Endometrium (tissue), 2 donors: ENCODE results near the gene NPC2.

Experiments used
- FAIRE-seq: peaks from 2 replicates; lab custom pipeline; 2012; peaks lifted over from hg19 to GRCh38; lab: Jason Lieb, UNC
- donor health status: control.
- donor health status: control.

Gene NPC2

DNA sequence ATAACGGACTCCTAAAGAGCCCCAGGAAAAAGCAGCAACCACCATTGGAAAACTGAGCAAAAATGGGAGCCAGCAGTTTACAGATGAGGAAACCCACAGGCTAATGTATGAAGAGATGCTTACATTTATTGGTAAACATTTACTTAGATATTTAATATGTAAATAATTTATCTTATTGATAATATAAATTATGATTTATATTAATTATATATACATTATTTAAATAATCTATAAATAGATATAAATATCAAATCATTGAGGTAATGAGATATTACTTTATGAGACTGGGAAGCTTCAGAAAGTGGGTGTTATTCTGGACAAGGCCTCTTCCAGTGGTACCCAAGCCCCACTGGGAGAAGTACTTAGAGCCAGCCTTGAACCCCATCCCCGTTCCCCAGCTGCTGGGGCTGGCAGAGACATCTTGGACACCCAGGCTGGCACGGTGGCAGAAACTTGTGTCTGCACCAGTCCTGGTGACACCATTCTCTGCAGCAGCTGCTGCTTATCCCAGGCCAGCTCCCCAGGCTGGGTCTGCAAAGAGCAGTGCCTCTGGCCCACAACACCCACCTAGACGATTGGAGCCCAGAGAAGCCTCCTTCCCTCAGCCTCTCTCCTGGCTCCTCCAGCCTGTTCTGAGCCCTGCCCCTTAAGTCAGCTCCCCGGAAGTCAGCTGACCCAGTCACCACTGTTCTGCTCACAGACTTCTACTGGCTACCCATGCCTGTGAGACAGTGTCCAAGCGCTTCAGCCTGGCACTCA is 26.4 kb upstream of the NPC2 start:
- FAIRE-seq: no peak

DNA sequence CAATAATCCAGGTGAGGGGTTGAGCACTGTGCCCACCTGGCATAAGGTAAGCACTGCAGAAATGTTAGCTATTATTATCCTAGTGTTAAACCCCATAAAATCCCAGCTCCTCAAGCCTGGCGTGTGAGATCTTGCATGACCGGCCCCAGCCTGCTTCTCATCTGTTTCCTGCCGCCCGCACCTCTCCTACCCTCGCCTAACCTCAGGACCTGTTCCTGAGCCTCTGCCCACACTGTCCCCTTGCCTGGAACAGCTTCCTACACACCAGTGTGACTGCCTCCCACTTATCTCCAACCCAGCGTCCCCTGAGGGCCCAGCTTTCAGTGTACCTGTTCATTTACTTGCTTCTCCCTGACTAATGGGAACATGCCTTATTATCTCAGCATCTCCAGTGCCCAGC is 25.1 kb upstream of the NPC2 start:
- FAIRE-seq: no peak

DNA sequence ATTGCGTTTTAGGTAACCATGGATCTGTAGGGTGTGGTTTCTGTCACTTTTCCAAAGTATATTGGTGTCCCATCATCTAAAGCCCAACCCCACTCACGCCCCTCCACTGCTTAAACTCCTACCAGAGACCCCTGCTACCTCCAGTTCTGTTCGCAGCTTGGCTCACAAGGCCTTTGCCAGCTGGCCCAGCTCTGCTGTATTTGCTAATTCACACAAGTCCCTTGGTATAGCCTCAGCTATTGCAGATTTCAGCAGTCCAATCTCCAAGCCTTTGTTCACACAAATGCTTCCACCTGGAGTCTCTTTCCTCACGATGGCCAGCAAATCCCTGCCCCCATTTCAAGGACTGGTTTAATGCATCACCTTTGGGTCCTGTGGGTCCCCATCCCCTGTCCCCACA is 24.6 kb upstream of the NPC2 start:
- FAIRE-seq: no peak

DNA sequence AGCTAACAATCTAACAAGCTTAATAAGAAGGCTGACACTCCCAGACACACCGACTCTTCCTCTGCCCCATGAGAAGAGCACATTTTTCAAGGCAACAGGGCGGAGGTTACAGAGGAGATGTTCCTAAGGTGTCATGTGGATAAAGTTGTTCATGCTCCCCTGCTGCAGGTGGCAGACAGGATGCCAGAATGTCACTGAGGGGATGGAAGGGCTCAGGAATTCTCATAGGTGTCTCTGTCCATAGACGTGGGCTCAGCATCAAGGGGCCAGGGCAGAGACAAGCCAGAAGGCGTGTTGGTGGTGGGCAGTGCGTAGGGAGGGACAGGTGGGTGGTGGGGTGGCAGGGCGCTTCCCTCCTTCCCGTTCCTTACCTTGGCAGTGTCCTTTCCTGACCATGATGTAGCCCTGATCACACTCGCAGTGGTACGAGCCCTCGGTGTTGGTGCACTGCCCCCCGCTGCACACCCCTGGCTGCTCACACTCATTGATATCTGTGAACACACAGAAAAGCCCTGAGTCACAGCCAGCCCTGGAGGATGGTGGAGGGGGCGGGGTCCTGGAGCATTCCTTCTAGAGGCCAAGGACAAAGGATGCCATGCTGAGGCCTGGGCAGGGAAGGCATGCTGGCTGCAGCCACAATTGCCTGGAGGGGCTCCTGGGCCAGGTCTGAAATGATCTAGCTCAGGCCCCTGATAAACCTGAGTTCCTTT is 23.5 kb upstream of the NPC2 start:
- no peak for FAIRE-seq

DNA sequence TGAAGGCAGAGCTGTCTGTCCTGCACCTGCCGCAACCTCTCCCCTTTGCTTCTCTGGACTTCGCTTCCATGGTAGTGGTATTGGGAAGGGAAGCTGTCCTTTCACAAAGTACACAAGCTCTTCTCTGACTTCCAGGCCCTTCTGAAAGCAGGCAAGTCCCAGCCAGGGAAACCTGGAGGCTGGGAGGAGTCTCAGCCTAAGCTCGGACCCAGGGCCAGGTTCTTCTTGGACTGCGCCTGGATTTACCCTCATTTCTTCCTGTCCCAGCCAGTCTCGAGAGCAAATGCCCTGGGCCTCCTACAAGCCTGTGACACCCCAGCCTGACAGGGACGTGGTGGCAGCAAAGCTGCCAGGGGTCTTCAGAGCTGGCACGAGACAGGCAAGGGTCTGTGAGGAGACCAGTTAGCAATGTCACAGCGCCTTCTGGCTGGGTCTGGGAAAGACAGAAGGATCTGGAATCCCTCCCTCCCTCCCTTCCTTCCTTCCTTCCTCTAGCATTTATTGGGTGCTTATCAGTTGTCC is 22.8 kb upstream of the NPC2 start:
- no peak for FAIRE-seq

DNA sequence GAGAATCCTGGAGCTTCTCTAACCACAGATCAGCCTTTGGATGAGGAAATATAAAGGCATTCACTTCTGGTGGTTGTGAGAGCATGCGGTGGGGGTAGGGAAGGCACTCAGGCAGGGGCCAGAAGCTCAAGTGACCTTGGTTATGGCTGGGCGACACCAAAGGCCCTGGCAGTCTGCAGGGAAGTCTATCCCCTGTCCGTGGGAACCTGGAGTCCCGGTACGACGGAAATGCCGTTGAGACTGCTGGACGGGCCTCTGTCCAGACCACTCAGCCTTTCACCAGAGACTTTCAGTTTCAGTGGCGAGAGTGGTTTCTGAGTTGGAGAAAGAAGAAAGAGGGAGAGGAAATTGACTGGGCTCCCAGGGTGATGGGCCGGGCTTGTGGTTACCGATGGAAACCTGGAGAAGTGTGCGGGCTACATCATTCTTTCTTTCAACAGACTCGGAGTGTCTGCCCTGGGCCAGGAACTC is 21.4 kb upstream of the NPC2 start:
- no peak for FAIRE-seq

DNA sequence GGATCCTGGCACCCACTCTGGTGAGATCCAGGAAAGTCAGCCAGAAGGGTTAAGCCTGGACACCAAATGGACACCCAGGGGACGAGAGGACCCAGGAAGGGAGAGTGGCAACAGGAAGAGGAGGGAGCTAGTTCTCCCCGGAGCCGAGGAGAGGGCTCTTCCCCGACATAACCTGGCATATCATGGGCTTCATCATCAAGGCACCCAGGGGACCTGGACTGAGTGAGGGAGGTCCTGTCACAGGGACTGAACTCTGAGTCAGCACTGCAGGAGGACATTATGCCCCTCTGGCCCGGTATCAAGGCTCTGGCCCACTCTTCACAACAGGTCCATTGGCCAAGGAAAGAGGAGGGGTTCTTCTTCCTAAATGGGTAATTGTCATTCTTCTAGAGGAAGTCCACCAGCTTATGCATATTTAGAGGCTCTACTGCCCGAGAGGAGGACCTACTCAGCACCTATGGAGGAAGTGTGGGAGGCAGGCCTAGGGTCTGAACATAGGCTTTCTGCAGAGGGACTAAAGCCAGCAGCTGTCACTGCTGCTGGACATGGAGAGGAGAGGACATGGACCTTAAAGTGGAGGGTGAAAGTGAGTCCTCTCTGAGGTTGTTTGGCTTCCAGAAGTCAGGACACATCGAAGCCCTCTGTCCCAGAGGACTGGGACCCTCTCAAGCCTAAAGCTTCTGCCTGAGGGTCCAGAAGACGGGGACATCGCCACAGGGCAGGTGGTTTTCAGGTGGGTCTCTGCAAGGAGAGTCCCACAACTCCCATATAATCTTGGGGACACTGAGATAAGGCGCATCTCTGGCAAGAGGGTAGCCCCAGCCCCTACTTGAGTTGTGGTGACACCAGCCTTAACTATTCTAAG is 19.1 kb upstream of the NPC2 start:
- no peak for FAIRE-seq

DNA sequence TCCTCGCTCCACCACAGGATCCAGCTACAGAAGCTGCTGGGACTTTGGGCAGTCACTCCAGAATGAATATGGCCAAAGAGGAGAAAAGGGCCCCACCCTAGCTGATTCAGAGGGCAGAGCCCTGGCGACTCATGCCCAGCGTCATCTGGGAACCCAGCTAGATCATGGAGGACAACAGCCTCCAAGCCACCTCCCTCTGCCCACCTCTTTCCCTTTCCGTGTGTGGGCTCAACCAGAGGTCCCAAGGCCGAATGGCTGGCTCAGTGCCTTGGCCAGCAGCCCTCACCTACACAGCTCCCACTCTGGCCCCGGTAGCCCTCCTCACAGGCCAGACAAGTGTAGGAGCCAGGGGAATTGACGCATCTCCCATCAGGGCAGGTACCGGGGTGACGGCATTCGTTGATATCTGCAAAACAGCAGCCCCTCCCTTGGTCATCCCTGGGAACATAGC is 17.9 kb upstream of the NPC2 start:
- no peak for FAIRE-seq

DNA sequence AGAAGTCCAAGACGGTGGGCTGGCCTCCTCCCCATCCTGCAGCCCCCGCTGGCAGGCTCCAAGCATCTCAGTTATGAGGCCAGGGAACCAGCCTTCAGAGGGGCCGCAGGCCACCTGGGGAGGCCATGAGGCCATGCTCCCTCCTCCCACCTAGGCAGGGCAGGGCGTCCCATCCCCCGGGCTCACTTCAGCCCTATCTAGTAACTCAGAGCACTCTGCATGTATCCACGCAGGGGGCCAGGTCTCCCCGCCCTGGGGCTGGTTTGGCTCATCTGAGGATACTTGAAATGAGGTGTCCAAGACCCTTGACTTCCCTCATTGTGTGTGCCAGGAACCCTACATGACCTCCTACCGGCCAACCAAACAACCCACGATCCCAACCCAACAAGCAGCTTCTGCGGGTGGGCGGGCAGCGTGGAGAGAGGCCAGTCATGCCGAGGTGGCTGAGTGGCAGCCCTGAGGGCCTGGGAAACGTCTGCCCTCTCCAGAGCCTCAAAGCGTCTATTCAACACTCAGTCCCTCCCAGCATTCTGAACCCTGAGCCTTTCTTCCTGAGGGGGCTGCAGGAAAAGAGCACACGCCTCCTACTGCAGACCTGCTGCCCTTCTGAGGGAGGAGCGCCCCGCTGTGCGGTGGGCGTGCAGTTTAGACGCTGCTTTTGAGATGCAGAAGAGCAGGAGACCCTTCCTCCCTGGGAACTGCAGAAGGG is 17.3 kb upstream of the NPC2 start:
- no peak for FAIRE-seq

DNA sequence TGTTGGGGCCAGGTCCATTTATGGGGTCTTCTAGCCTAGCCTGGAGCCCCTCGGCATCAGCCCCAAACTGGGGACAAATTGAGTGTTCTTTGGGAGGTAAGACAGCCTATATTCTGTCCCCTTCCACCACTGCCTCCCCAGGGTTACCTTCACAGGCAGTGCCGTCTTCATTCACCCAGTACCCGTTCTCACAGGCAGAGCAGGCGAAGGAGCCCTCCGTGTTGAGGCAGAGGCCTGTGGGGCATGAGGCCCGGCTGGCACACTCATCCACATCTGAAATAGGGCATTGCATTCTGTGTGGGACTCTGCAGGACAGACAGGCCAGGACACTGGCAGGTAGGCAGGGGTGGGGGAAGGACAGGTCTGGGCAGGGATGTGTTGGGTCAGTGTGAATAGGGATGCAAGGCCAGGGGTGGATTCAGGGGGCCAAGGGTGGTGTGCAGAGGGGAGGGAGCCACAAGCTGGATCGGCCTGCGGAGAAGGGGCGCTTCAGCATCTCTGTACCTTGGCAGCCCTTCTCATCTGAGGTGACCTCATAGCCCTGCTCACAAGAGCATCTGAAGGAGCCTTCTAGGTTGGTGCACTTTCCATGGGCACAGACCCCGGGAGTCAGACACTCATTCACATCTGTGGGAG is 16.6 kb upstream of the NPC2 start:
- FAIRE-seq: no peak

DNA sequence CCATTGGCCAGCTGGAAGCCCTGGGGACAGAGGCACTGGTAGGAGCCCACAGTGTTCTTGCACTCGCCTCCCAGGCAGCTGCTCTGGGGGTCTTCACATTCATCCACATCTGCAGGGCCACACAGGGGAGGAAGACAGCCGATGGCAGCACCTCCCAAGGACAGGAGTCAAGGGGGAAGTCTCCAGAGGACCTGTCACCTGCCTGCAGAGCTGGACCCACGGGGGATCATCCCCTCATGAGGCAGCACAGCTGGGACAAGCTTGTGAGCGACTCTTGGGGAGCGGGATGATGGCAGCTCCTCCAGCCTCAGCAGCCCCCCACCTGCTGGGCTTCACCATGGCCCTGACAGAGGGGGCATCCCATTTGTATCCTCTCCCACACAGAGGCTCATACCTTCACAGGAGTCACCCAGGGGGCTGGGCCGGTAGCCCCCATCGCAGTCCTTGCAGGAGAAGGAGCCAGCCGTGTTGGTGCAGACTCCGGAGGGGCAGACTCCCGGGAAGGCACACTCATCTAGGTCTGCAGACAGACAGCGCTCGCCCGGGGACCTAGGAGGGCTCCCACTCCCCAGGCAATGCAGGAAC is 15.8 kb upstream of the NPC2 start:
- no peak for FAIRE-seq

DNA sequence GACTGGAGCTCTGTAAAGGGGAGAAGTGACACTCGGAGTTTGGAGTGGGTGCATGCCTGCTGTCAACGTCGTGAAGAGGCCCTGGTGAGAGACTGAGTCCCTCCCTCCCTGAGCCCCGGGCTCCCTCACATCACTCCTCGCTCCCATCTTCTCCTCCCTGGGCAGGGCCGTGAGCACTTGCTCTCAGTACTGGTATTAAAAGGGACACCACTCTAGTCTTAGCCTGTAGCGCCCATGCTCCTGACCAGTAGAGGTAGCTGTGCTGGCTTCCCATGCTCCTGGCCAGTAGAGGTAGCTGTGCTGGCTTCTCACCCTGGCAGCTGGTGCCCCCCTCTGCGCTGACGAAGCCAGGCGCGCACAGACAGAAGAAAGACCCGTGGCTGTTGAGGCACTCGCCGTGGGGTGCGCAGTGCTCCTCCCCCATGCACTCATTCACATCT is 15.2 kb upstream of the NPC2 start:
- FAIRE-seq: no peak

DNA sequence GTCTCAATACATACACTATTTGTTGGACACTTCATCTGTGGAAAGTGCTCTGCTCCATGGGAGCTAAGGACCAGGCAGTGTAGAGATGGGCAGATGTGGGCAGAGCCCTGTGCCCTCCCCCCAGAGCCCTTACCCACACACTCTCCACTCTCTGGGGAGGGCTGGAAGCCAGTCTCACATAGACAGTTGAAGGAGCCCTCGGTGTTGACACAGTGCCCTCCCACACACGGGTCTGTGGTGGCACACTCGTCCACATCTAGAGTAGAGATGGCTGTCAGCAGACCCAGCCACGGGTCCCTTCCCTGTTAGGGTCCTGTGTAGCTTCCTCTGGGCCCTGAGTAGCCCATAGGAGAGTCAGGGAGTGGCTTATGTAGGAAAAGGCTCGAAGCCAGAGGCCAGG is 14.7 kb upstream of the NPC2 start:
- FAIRE-seq: no peak

DNA sequence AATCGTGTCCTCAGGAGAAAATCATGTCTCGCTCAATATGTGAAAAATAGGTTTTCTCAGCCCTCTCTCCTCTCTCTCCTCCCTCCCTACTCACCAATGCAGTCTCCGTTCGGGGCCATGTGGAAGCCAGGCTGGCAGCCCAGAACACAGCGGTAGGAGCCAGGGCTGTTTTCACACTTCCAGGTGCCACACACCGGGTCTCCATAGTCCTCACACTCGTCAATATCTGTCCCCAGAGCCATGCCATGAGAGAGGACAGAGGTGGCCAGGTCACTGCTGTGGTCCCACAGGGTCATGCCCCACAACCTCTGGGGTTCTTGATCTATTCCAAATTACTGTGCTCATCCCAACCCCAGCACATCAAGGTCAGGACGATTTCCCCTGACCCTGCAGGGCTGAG is 14.0 kb upstream of the NPC2 start:
- no peak for FAIRE-seq

DNA sequence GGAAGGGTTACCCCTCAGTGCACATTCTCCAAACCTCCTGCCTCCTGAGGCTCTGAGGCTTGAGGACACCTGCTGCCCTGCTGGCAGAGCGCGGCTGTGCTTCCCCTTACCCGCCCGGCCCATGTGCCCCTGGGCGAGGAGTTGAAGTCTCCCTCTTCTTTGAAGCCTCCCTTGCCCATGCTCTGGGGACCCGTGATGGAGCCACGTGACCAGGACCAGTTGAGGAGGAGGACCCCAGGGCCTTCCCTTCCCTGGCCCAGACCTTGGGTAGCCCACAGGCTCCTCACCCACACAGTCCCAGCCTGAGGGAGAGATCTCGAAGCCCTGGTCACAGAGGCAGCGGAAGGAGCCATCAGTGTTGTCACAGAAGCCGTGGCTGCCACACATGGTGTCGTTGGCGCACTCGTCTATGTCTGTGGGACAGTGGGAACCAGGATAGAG is 13.3 kb upstream of the NPC2 start:
- FAIRE-seq: no peak

DNA sequence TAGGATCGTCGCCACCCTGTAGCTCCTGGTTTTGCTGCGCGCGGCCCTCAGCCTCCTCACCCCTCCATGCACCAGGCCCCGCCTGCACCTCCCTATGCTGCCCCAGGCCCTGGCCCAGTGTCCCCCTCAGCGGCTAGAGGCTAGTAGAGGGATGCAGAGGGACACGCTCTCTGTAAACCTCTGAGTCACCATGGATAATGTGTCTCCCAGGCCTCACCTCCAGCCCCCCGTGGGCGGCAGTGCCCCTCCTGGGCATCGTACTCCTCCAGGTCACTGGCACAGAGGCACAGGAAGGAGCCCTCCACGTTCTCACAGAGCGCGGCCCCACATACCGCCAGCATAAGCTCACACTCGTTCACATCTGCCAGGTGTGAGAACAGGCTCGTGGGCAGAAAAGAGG is 12.7 kb upstream of the NPC2 start:
- no peak for FAIRE-seq

DNA sequence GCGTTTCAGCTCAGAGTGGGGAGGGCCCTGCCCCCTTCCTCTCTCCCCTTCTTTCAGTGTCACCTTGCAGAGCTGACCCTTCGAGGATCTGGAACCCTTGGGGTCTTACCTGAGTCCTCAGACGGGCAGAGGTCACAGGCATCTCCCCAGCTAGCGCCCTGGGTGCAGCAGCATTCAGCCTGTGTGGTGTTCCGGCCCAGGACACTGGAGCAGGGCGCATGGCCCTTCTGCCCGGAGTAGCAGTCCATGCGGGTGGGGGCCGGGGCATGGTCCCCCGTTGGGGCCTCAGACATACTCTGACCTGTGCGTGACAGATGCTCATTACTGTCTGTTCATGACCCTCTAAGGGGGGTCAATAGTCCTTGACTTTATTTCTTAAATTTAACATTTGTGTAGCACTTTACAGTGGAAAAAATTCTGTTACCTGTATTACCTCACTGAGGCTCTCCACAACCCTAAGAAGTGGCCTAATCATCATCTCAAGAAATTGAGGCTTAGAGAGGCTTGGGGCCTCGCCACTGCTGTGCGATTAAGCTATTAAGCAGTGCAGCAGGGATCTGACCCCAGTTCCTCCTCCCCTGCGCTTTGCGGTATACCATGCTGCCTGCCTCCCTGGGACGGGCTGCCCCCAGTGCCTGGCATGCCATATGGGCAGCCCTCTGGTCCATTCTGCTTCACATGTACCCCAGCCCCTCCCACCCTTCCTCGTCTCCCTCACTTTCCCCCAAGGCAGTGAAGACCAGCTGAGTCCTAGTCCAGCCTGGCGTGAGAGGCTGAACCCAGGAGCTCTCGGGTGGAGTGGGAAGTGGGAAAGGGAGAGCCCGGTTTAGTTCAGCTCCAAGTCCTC is 12.0 kb upstream of the NPC2 start:
- no peak for FAIRE-seq

DNA sequence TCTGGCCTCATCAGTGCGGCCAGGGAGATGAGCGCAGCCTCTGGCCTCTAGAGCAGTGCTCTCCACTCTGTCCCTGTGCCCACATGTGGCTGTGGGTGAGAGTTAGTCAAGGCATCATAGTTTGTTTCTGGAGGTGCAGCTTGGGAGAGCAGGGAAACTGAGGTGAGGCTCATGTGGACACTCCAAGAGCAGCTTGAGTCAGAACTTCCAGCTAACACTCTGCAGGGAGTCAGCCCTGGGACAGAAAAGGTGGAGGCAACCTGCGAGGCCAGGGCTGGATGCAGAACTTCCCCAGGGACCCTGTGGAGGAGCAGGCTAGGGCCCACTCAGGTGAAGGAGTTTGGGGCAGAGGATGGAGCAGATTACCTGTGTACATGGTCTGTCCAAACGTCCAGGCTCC is 11.3 kb upstream of the NPC2 start:
- no peak for FAIRE-seq

DNA sequence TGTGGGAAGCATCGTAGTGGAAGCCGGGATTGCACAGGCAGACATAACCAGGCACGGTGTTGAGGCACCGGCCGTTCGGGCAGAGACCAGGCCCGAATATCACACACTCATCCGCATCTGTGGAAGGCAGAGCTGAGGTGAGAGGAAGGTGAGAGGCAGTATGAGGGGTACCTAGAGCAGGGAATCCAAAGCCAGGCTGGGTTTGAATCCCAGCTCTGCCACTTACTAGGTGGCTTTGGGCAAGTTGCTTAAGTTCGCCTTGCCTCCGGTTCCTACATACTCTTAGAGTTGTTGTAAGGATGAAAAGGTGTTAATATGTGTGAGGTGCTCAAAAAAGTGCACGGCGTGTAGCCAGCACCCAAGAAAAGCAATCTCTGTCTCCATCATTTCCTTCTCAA is 10.8 kb upstream of the NPC2 start:
- no peak for FAIRE-seq
